K562 (cell line): ENCODE data around the gene TBC1D1. TPM values are rescaled to one million over a fixed set of nuclear protein-coding genes. Genes with fewer than 3 reads are reported as not detected.

Source experiments
- ATAC-seq: fragments of 200-7000 bp; cut with Tn5 transposase; 3 replicates; pipeline ENCODE4 v1.9.1; 2020; ENCODE audit warnings: moderate library complexity
- BruUV-seq: library from RNA; stranded (reverse); fragments of 400-500 nt; replicated peaks from 2 replicates; lab custom pipeline; 2021; lab: Mats Ljungman, UMichigan
- CTCF ChIA-PET: fragments of 300-600 bp; formaldehyde crosslinking; extraction: SDS; loops from one replicate; lab custom pipeline; 2021; ENCODE audit warnings: low intra/inter-chr PET ratio; lab: Yijun Ruan, JAX
- POLR2A ChIA-PET: fragments of 300-600, 350-650 bp; sonication (Branson Sonifier 250); formaldehyde crosslinking; extraction: SDS; loops from one replicate; lab custom pipeline; 2021; ENCODE audit warnings: antibody characterized with exemption, inconsistent platforms; lab: Yijun Ruan, JAX
- DNase-seq, 4 experiments: peaks; one replicate each; pipeline versions ENCODE4 v3.0.0 to v3.0.0-alpha.2; 2011 to 2018; ENCODE audit warnings: low spot score in 3 of 4, mixed read lengths in 3 of 4; ENCODE audit errors: extremely low read depth in 1 of 4
- FAIRE-seq: peaks from 2 replicates; lab custom pipeline; 2011; peaks lifted over from hg19 to GRCh38; lab: Jason Lieb, UNC
- H2AFZ ChIP-seq: 2 replicates; pipeline ENCODE4 v1.6.0; 2011; ENCODE audit warnings: low read depth, low read length, control low read depth, inconsistent platforms
- H3K27ac ChIP-seq: fragments of 200-600 bp; 3 replicates; pipeline ENCODE4 v1.8.0; 2011; ENCODE audit warnings: low read depth, mild to moderate bottlenecking, control low read depth, inconsistent platforms, low read length, moderate library complexity, mixed read lengths; ENCODE audit errors: extremely low read depth
- H3K27me3 ChIP-seq, 2 experiments: fragments of 300-600 bp in 1 of 2; 2 replicates in 1 of 2; 3 replicates in 1 of 2; pipeline versions ENCODE4 v1.6.0 to v1.8.0; 2011; ENCODE audit warnings: inconsistent platforms in 2 of 2, low read length in 2 of 2, mild to moderate bottlenecking in 1 of 2, mixed read lengths in 1 of 2, moderate library complexity in 1 of 2; ENCODE audit not compliant: control insufficient read depth in 2 of 2, insufficient read depth in 2 of 2
- H3K36me3 ChIP-seq: fragments of 300-600 bp; 3 replicates; pipeline ENCODE4 v1.8.0; 2011; ENCODE audit warnings: mild to moderate bottlenecking, low read length, inconsistent platforms; ENCODE audit not compliant: control insufficient read depth, insufficient read depth
- H3K4me1 ChIP-seq, 2 experiments: fragments of 200-600 bp in 1 of 2; replicated peaks in 1 of 2; 2 replicates in 1 of 2; 3 replicates in 1 of 2; pipeline versions ENCODE4 v1.5.1 to v1.8.0; 2011; ENCODE audit warnings: inconsistent platforms in 2 of 2, low read length in 2 of 2, mild to moderate bottlenecking in 1 of 2, mixed read lengths in 1 of 2, moderate library complexity in 1 of 2; ENCODE audit not compliant: control insufficient read depth in 2 of 2, insufficient read depth in 2 of 2
- H3K4me2 ChIP-seq: 2 replicates; pipeline ENCODE4 v1.6.1; 2011; ENCODE audit warnings: low read length, control low read depth, inconsistent platforms, mixed read lengths; ENCODE audit not compliant: insufficient read depth
- H3K4me3 ChIP-seq: fragments of 200-600 bp; sonication (generic), shearing (Covaris generic); 2 replicates; pipeline ENCODE4 v1.5.1; 2016; ENCODE audit warnings: control low read depth, inconsistent platforms
- H3K79me2 ChIP-seq: fragments of 200-600 bp; 3 replicates; pipeline ENCODE4 v1.8.0; 2011; ENCODE audit warnings: low read length, inconsistent platforms; ENCODE audit not compliant: control insufficient read depth, insufficient read depth
- H3K9ac ChIP-seq, 2 experiments: 2 replicates each; pipeline versions ENCODE4 v1.6.0 to v1.6.1; 2011; ENCODE audit warnings: low read depth in 2 of 2, low read length in 2 of 2, control low read depth in 1 of 2, inconsistent platforms in 1 of 2, mild to moderate bottlenecking in 1 of 2, mixed read lengths in 1 of 2; ENCODE audit not compliant: insufficient read depth in 1 of 2
- H3K9me1 ChIP-seq: one replicate; pipeline ENCODE4 v1.6.0; 2011; ENCODE audit warnings: inconsistent platforms, mild to moderate bottlenecking, low read length, moderate library complexity; ENCODE audit not compliant: control insufficient read depth, insufficient read depth
- H3K9me3 ChIP-seq: replicated peaks from 2 replicates; pipeline ENCODE4 v1.5.1; 2011; ENCODE audit warnings: low read depth, low read length, inconsistent platforms; ENCODE audit not compliant: control insufficient read depth, insufficient read depth
- H4K20me1 ChIP-seq: replicated peaks from 2 replicates; pipeline ENCODE4 v1.6.1; 2011; ENCODE audit warnings: low read length, inconsistent platforms, mixed read lengths; ENCODE audit not compliant: control insufficient read depth, insufficient read depth
- GATA2 ChIP-seq: sonication (generic); formaldehyde crosslinking; IDR thresholded peaks from 2 replicates; pipeline ENCODE4 v1.4.0; 2020; ENCODE audit warnings: mild to moderate bottlenecking, missing genetic modification reagents
- HLTF ChIP-seq: fragments of 450-650 bp; IDR thresholded peaks from 2 replicates; pipeline ENCODE4 v1.6.1; 2016
- HOMEZ ChIP-seq: fragments of 250-450 bp; sonication (Bioruptor Pico); IDR thresholded peaks from 2 replicates; pipeline ENCODE4 v1.4.0; 2020; ENCODE audit warnings: mild to moderate bottlenecking, moderate library complexity
- MTA2 ChIP-seq: fragments of 450-650 bp; IDR thresholded peaks from 2 replicates; pipeline ENCODE4 v1.6.1; 2016; ENCODE audit warnings: low read depth
- ZFPM2 ChIP-seq: fragments of 250-450 bp; sonication (Bioruptor Pico); IDR thresholded peaks from 2 replicates; pipeline ENCODE4 v1.5.1; 2022; ENCODE audit warnings: mild to moderate bottlenecking
- WGBS: fragments of 100-300 bp; shearing (Covaris generic); methylation state at CpG from one replicate; pipeline ENCODE4 v1.1.6; 2016; ENCODE audit warnings: low coverage, mixed read lengths; ENCODE audit not compliant: insufficient coverage; ENCODE audit errors: missing lambda C conversion rate; 5-methylcytosine and 5-hydroxymethylcytosine counted together
- in situ Hi-C: fragments of 300-500 bp; cut with MboI; formaldehyde crosslinking; loops from 4 replicates; pipeline ENCODE4 v1.15.0; 2018; ENCODE audit warnings: inconsistent platforms, mixed read lengths
- intact Hi-C: fragments of 100-400 bp; cut with micrococcal nuclease; formaldehyde crosslinking; loops from 2 replicates; pipeline ENCODE4 v1.14.2; 2022
- polyA plus RNA-seq, 8 experiments: library from polyadenylated mRNA; depleted of rRNA in 4 of 8; stranded (reverse) in 5 of 8; unstranded in 3 of 8; fragments of >200 nt; fragmentation: Nextera tagmentation in 2 of 8; fragmentation: Illumina TruSeq in 1 of 8; extraction: Ambion mirVana in 2 of 8; extraction: Trizol in 1 of 8; gene quantifications; 2 replicates each; pipeline versions ENCODE4 v1.2.1 to v1.2.3, GENCODE V29; 2011 to 2014; ENCODE audit warnings: inconsistent platforms in 1 of 8, missing spikeins in 1 of 8
- total RNA-seq, 7 experiments: library from RNA; depleted of rRNA in 6 of 7; stranded (reverse); fragments of >200 nt in 6 of 7; fragmentation: Illumina TruSeq in 2 of 7; extraction: Trizol in 2 of 7; gene quantifications; 2 replicates each; pipeline versions ENCODE4 v1.2.1 to v1.2.3, GENCODE V29; 2011 to 2021; ENCODE audit warnings: low replicate concordance in 1 of 7

TBC1D1 gene
- total and polyA plus RNA-seq, 9 of the 15 experiments (the other 6 are each of a cell fraction or from before 2014, with no cell fraction given) = 0.59 to 14.2 (median 8.8) TPM

- no peak for TF ChIP-seq HOMEZ (CRISPR knock-in tag)
- TF ChIP-seq, all 486 proteins: peak for 0
These were observed 23.7 kb downstream of the TBC1D1 start (continued) for GRCh38 chr4:37914539-37914938.

- no peak overlapping the region for H2AFZ ChIP-seq
- H3K27me3 ChIP-seq = peaks cover 12 to 21% of the 10 kb centered on the region in 2 experiments
- 0% methylated on average over 4 of the region's 7 CpGs for WGBS
- TF ChIP-seq ZFPM2 (CRISPR knock-in tag) (no peak), GATA2 (no peak), HLTF (no peak), MTA2 (no peak)
- FAIRE-seq (no peak), DNase-seq (no peak), ATAC-seq (no peak)
- no peaks in the 10 kb centered on the region for H3K4me1 ChIP-seq
- no peaks in the 10 kb centered on the region for H3K79me2 ChIP-seq
- no peaks in the 10 kb centered on the region for H3K9me1 ChIP-seq
- H3K36me3 ChIP-seq = no peaks in the 10 kb centered on the region
- no peaks in the 10 kb centered on the region for H4K20me1 ChIP-seq
- H3K9me3 ChIP-seq = no peaks in the 10 kb centered on the region
- H3K9ac ChIP-seq = no peak overlapping the region
- in situ Hi-C loops = no loop called here
- CTCF ChIA-PET = no interaction called here
- no TSS peak for BruUV-seq
- no peak overlapping the region for H3K4me2 ChIP-seq
- H3K4me3 ChIP-seq = no peak overlapping the region
- intact Hi-C loops = no loop called here
- POLR2A ChIA-PET = interaction anchor here (0.6 kb wide), 1 partner anchor 570 kb away, joined by 3 read pairs; no protein-coding TSS in a partner anchor
- H3K27ac ChIP-seq = no peak overlapping the region
These were observed 26.5 kb downstream of the TBC1D1 start for GRCh38 chr4:37917388-37917787.
